ENCODE data around the gene ATP1B1.
"Not testable (repeated sequence)": the region's sequence is repeated elsewhere in the genome, so short reads cannot be mapped to it uniquely, and the experiment has no call there.

Gene ATP1B1

GRCh38 chr1:169118227-169118626, 11.7 kb downstream of the ATP1B1 start:
- no peak for DNase-seq

GRCh38 chr1:169119405-169119804, 12.9 kb downstream of the ATP1B1 start:
- no peak for DNase-seq

GRCh38 chr1:169120066-169120465, 13.6 kb downstream of the ATP1B1 start:
- no peak for DNase-seq

- no peak for DNase-seq
Measured at GRCh38 chr1:169121146-169121923, 14.8 kb downstream of the ATP1B1 start.

GRCh38 chr1:169122976-169123375, 16.5 kb downstream of the ATP1B1 start:
- DNase-seq = no peak

- DNase-seq = no peak
Measured at GRCh38 chr1:169124459-169124858, 18.0 kb downstream of the ATP1B1 start.

GRCh38 chr1:169125597-169125996, 19.1 kb downstream of the ATP1B1 start:
- DNase-seq = not testable (repeated sequence)

DNA sequence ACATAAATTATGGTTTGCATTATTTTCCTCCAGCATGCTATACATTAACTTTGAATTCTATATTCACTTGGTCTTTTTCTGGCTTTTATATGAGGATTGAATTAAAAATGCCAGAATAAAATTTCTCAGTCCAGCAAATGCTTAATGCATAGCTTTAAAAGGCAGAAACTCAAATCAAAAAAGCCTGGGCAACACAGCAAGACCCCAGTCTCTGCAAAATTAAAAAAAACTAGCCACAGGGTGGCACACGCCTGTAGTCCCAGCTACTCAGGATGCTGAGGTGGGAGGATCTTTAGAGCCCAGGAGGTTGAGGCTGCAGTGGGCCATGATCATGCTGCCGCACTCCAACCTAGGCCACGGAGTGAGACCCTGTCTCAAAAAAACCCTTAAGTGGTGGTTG, 19.8 kb downstream of the ATP1B1 start:
- DNase-seq = no peak

DNA sequence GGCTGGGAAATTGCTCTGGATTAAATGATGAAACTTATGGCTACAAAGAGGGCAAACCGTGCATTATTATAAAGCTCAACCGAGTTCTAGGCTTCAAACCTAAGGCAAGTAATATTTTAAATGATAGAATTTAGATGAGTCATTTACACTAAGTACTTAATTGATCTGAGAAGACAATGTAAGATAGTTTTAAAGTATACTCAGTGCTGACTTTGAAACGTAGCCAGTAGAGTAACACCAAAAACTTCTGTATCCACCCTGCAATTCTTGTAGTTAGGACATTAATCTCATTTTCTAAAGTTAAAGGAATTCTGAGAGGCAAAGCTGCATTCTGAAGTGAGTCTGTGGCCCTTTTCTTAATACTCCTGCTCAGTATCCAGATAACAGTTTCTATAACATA, 20.8 kb downstream of the ATP1B1 start:
- no peak for DNase-seq

DNA sequence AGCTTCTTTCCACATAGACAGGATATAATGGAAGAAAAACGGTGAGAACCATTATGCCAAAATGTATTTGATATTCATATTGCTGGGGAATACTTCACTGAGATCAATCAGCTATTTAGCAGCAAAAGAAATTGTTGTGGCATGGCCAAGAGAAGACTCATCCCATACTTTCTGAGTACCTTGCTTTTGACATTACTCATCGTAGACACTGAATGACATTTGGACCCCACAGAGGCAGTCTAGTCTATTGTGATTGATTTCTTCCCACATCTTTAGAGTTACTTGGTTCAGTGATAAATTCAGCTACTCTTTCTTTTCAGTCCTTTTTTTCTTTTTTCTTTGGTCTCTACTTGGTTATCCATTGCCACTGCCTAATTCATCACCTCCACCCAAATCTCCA, 22.1 kb downstream of the ATP1B1 start:
- no peak for DNase-seq

DNA sequence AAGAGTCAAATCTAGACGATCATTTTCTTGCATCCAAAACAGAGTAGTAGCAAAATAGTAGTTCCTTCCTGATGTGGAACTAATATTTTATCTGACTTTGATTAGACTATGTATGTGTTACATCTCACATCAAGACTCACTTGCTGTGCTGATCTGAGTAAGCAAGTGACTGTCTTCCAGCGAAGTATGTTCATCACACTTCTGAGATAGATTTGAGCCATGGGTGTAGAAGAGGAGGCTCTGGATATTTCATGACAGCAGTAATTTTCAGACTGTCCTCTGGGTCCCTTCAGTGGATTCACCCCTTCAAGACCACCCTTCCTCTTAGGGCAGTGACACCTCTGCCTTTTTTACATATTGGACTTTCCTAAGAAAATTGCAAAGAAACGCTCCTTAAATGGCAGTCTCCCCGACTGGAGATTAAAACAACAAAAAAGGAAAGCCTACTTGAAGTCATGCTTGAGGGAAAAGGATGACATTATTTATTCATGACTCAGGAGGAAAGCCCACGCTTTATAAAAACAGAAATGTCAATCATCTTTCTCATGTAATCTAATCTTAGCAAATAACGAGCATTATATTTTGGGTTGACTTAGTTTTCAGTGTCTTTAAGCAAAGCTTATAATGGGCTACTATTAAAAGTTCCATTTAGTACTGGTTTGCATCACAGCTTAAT, 22.8 kb downstream of the ATP1B1 start:
- DNase-seq = no peak

- no peak for DNase-seq
Measured at GRCh38 chr1:169130683-169131082, 24.2 kb downstream of the ATP1B1 start.

DNA sequence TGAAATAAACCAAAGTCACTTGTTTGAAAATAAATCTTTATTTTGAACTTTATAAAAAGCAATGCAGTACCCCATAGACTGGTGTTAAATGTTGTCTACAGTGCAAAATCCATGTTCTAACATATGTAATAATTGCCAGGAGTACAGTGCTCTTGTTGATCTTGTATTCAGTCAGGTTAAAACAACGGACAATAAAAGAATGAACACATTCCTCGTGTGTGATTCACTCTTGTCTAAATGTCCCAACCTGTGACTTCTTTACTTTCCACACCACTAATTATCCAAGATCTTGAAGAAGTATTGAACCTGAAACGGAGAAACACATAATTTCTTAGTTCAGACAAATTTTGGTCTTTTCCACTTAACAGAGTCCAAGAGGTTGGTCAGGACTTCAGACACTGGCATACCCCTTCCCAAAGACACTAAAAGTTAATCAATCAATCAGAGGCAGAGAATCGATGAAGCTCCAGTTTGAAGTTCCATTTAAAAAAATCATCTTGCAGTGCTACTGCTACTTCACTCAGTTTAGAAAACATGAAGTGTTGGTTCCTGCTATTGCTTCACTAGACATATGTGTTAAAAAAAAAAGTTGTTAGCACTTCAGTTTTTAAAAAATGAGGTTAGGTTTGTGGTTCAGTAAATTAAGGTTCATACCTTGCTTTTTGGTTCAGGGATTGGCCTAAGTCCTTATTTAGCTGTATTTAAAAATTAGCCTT, 26.2 kb downstream of the ATP1B1 start:
- DNase-seq = no peak

DNA sequence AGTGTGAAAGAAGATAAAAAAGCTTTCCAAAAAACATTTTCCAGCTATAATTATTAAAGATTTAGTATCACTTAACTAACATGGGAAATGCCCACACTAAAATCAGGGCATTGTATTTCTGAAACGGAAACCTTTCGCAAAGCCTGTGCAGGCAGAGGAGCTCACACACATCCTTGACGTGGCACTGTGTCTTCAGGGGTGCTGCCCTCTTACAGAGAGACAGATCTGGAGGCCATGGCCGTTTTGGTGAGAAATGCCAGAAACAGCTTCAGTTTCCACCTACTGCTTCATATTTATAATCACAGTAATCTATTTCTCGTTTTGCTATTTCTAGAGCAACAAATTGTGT, 26.7 kb downstream of the ATP1B1 start:
- DNase-seq = no peak

DNA sequence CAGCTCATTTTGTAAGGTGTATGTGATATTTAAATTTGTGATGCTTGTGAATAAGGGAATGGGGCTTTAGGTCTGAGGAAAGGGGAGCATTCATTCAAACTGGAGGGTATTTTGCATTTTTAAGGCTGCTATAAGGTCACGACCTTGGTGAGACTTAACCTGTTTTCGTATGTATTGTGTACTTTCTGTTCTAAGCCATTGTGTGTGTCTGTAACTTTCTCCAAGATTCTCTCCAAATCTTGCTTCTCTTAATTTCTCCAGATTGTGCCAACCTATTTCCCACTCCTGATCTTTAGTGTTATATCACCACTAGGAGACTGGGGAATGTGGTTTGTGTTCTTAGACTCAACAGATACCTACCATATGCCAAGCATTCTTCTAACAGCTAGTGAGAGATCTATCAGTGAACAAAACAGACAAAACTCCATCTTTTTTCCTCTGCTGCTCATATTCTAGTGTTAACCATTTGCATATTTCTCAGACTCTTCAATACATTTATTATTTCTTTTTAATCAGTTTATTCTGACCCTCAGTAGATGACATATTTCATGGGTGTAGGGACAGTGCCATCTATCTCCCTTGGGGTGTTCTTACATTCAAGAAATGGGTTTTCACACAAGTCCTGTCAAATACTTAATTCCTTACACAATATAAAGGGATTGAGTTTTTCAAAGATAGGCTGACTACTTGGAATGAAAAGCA, 27.5 kb downstream of the ATP1B1 start:
- no peak for DNase-seq

GRCh38 chr1:169137357-169137756, 30.9 kb downstream of the ATP1B1 start:
- no peak for DNase-seq

DNA sequence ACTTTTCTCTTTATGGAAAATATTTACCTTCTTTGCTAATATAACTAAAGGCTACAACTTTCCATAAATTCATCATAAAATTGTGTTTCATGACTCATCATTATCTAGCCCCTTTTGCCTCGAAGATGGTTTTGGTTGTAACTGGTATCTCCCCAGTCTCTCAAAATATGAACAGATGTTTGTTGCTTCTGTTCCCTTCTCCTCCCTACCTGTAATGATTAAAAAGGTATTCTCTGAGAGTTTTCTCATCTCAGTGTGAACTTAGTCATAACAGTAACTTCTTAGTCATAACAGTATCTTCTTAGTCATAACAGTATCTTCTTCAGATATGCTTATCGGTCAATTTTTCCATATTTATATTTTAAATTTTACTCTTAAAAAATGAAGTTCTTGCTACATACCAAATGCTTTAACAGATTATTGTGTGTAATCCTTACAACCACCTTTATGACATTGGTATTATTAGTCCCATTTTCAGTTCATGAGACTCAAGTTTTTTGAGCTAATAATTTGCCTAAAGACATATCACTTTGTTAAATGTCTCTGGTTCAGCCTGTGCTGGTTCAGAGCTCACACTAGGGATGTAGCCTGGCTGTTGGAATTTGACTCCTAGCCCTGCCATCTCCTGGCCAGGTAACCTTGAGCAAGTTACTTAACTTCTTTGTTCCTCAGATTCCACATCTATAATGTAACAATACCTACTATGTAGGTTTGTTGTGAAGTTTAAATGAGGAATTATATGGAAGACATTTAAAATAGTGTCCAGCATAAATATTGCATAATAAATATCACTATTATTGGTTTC, 32.6 kb downstream of the ATP1B1 start:
- no peak for DNase-seq

DNA sequence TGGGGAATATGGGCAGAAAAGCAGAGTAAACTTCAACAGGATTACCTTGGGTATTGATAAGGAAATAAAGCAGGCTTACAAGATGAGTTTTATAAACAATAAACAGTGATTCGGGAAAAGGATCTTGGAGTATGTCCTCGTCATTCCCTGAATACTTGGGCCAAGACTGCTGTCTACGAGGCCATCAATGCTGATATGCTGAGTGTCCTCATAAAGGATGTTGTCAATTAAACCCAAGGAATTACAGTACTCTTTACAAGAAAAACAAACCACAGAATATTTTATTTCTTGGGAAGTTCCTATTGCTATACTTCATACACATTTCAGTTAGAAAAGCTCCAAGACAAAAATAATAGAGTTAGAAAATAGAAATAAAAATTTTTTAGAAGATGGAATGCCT, 34.9 kb downstream of the ATP1B1 start:
- DNase-seq = no peak

DNA sequence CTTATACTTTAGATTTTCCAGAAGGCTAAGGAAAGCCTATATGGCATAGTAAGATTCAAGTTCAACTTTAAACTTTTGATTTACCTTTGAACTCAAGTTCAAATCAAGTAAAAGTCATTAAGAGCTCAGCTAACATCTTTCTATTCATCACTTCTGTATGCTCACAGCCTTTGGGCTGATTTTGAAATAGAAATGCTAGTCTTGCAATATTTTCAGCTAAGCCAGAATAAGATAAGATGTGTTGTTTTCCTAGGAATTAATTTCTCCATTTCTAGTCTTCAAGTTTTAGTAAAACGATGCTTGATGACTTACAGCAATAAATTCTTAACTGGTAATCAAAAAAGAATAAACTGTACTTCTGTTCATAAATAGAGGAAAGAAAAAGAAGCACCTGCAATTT, 35.6 kb downstream of the ATP1B1 start:
- DNase-seq = no peak

DNA sequence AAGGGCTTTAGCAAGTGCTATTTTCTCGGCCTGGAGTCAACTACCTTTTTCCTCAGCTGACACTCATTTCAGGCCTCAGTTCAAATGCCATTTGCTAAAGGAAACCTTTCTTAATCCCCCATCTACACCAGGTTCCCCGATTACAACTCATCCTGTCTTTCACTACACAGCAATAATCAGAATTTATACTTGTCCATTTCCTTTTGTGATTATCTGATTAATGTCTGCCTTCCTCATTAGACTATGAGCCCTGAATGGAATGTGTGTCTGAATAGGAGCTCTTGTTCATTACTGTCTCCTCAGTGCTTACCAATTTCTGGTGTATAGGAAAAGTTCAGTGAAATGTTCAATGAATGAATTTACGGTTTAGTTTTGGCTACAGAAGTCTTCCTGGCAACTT, 36.9 kb downstream of the ATP1B1 start:
- no peak for DNase-seq

GRCh38 chr1:169143984-169144383, 37.5 kb downstream of the ATP1B1 start:
- no peak for DNase-seq

- no peak for DNase-seq
Measured at GRCh38 chr1:169144941-169145626, 38.6 kb downstream of the ATP1B1 start.
